CD14-positive monocyte (primary cell): ENCODE data around the gene PITPNB. TPM values are rescaled to one million over a fixed set of nuclear protein-coding genes. Genes with fewer than 3 reads are reported as not detected.
A peak's percentile ranks its signal among the peaks of the same experiment; 100 is the strongest.

Experiments
- DNase-seq, 3 donors: peaks; one replicate each; pipeline ENCODE4 v3.0.0-alpha.2; 2011 to 2022
- H2AFZ ChIP-seq: 2 replicates; pipeline ENCODE4 v1.6.0; 2012; ENCODE audit warnings: mild to moderate bottlenecking, low read depth, low read length, inconsistent platforms; ENCODE audit not compliant: insufficient read depth, poor library complexity, severe bottlenecking
- H3K27ac ChIP-seq, 2 donors: 1 replicate in 1 of 2; 2 replicates in 1 of 2; pipeline ENCODE4 v1.5.1; 2012 to 2013; ENCODE audit warnings: low read length in 2 of 2, control low read depth in 1 of 2, inconsistent platforms in 1 of 2, low read depth in 1 of 2, mild to moderate bottlenecking in 1 of 2
- H3K27me3 ChIP-seq, 2 donors: one replicate each; pipeline versions ENCODE4 v1.6.0 to v1.6.1; 2011 to 2013; ENCODE audit warnings: low read length in 2 of 2; ENCODE audit not compliant: control insufficient read depth in 2 of 2, insufficient read depth in 2 of 2
- H3K36me3 ChIP-seq, 2 donors: replicated peaks in 1 of 2; 1 replicate in 1 of 2; 2 replicates in 1 of 2; pipeline versions ENCODE4 v1.5.1 to v1.6.1; 2012 to 2013; ENCODE audit warnings: low read length in 2 of 2, control low read depth in 1 of 2, inconsistent platforms in 1 of 2, mild to moderate bottlenecking in 1 of 2; ENCODE audit not compliant: insufficient read depth in 2 of 2, control insufficient read depth in 1 of 2
- H3K4me1 ChIP-seq, 2 donors: 1 replicate in 1 of 2; 2 replicates in 1 of 2; pipeline versions ENCODE4 v1.5.1 to v1.6.1; 2012 to 2013; ENCODE audit warnings: low read length in 2 of 2, control low read depth in 1 of 2, inconsistent platforms in 1 of 2, mild to moderate bottlenecking in 1 of 2, moderate library complexity in 1 of 2; ENCODE audit not compliant: insufficient read depth in 2 of 2, control insufficient read depth in 1 of 2
- H3K4me2 ChIP-seq: replicated peaks from 2 replicates; pipeline ENCODE3; 2012; ENCODE audit warnings: low read length, moderate library complexity, mild to moderate bottlenecking; ENCODE audit not compliant: poor library complexity, severe bottlenecking; ENCODE audit errors: extremely low read depth
- H3K4me3 ChIP-seq, 3 experiments: fragments of 200-600 bp in 1 of 3; sonication (generic) in 1 of 3; replicated peaks in 1 of 3; 1 replicate in 2 of 3; 2 replicates in 1 of 3; pipeline ENCODE4 v1.5.1; 2011 to 2013; ENCODE audit warnings: low read length in 3 of 3, mild to moderate bottlenecking in 3 of 3, control low read depth in 2 of 3, low read depth in 2 of 3, inconsistent platforms in 1 of 3, moderate library complexity in 1 of 3
- H3K79me2 ChIP-seq: 2 replicates; pipeline ENCODE4 v1.6.0; 2012; ENCODE audit warnings: mild to moderate bottlenecking, control low read depth, inconsistent platforms, low read length, moderate library complexity; ENCODE audit not compliant: insufficient read depth
- H3K9ac ChIP-seq: 2 replicates; pipeline ENCODE4 v1.6.0; 2017; ENCODE audit warnings: low read length, mild to moderate bottlenecking; ENCODE audit not compliant: insufficient read depth, poor library complexity, severe bottlenecking
- H3K9me3 ChIP-seq, 2 donors: replicated peaks in 1 of 2; 1 replicate in 1 of 2; 2 replicates in 1 of 2; pipeline versions ENCODE4 v1.5.1 to v1.6.1; 2012 to 2013; ENCODE audit warnings: low read length in 2 of 2, control low read depth in 1 of 2; ENCODE audit not compliant: control insufficient read depth in 1 of 2, insufficient read depth in 1 of 2
- H4K20me1 ChIP-seq: 2 replicates; pipeline ENCODE4 v1.6.0; 2012; ENCODE audit warnings: mild to moderate bottlenecking, low read length, control low read depth, moderate library complexity; ENCODE audit not compliant: insufficient read depth
- H3K27ac Mint-ChIP-seq, 7 donors: one replicate each; pipeline ENCODE4 v1.8.0; 2020; ENCODE audit warnings: mild to moderate bottlenecking in 7 of 7, mixed read lengths in 7 of 7, moderate library complexity in 6 of 7, inconsistent platforms in 2 of 7
- H3K27me3 Mint-ChIP-seq, 3 donors: one replicate each; pipeline ENCODE4 v1.8.0; 2021 to 2022; ENCODE audit warnings: low read depth in 3 of 3, mild to moderate bottlenecking in 3 of 3, mixed read lengths in 3 of 3, moderate library complexity in 3 of 3, inconsistent platforms in 1 of 3
- H3K36me3 Mint-ChIP-seq, 2 donors: one replicate each; pipeline ENCODE4 v1.8.0; 2020; ENCODE audit warnings: mixed read lengths in 2 of 2, inconsistent platforms in 1 of 2, mild to moderate bottlenecking in 1 of 2
- H3K4me1 Mint-ChIP-seq: one replicate; pipeline ENCODE4 v1.8.0; 2020; ENCODE audit warnings: mild to moderate bottlenecking, mixed read lengths
- H3K4me3 Mint-ChIP-seq, 2 donors: one replicate each; pipeline ENCODE4 v1.8.0; 2020; ENCODE audit warnings: mild to moderate bottlenecking in 2 of 2, mixed read lengths in 2 of 2, moderate library complexity in 1 of 2
- H3K9me3 Mint-ChIP-seq, 7 donors: one replicate each; pipeline ENCODE4 v1.8.0; 2020 to 2022; ENCODE audit warnings: mixed read lengths in 7 of 7, mild to moderate bottlenecking in 6 of 7, moderate library complexity in 6 of 7, inconsistent platforms in 2 of 7
- WGBS: methylation state at CpG from one replicate; pipeline ENCODE4 v1.1.5; 2013; ENCODE audit warnings: missing lambda C conversion rate; ENCODE audit not compliant: insufficient coverage; 5-methylcytosine and 5-hydroxymethylcytosine counted together
- intact Hi-C, 2 donors: fragments of 100-400 bp; cut with micrococcal nuclease; formaldehyde crosslinking; loops; one replicate each; pipeline versions ENCODE4 v1.15.0 to v1.15.1; 2023
- polyA plus RNA-seq, 3 donors: library from polyadenylated mRNA; depleted of rRNA in 1 of 3; unstranded in 2 of 3; stranded (reverse) in 1 of 3; fragments of 300-500 nt in 2 of 3; fragments of >200 nt in 1 of 3; fragmentation: Illumina TruSeq in 2 of 3; gene quantifications; 1 replicate in 2 of 3; 2 replicates in 1 of 3; pipeline ENCODE4 v1.2.3, GENCODE V29; 2012 to 2021
- small RNA-seq: library from RNA; depleted of rRNA; stranded (forward); fragments of <200 nt; gene quantifications from one replicate; pipeline ENCODE3, GENCODE V24; 2012; ENCODE audit warnings: low read depth; ENCODE audit not compliant: insufficient read length
- TF ChIP-seq, protein P1 (sequence below): fragments of 200-600 bp; IDR thresholded peaks from one replicate; pipeline ENCODE4 v1.8.0; 2022; ENCODE audit warnings: antibody characterized with exemption, mild to moderate bottlenecking

The PITPNB gene
- polyA plus RNA-seq, 3 donors = 19.2 to 29.1 (median 25.2) TPM

GRCh38 chr22:27803841-27804415 is 115.1 kb downstream of the PITPNB start:
- H3K36me3 Mint-ChIP-seq = no peaks in the 10 kb centered on the region
- no peak for DNase-seq
- H3K9me3 ChIP-seq = no peaks in the 10 kb centered on the region
- H3K27me3 ChIP-seq = peaks cover 15 to 41% of the 10 kb centered on the region in 2 donors
- peaks cover 42 to 61% (median 46%) of the 10 kb centered on the region in 3 donors for H3K27me3 Mint-ChIP-seq
- H3K9ac ChIP-seq = no peak overlapping the region
- H3K9me3 Mint-ChIP-seq = peaks cover 0 to 4% (median 2%) of the 10 kb centered on the region in 7 donors
- H3K36me3 ChIP-seq = no peaks in the 10 kb centered on the region
- H4K20me1 ChIP-seq = no peaks in the 10 kb centered on the region
- no peak overlapping the region for H3K4me3 ChIP-seq
- intact Hi-C loops = loop anchor here (5.0 to 10.0 kb wide), 5 partner anchors 77 to 399 kb away; no protein-coding TSS in a partner anchor
- no peak overlapping the region for H2AFZ ChIP-seq
- no peak overlapping the region for H3K27ac ChIP-seq
- H3K4me3 Mint-ChIP-seq = peak overlapping the region in 1 of 2 donors; percentile 78
- H3K4me2 ChIP-seq = no peak overlapping the region
- no peak overlapping the region for H3K27ac Mint-ChIP-seq
- H3K4me1 ChIP-seq = peaks cover 13% of the 10 kb centered on the region in 2 donors
- 69% methylated on average over 8 of the region's 11 CpGs for WGBS
- no peaks in the 10 kb centered on the region for H3K79me2 ChIP-seq
- TF ChIP-seq, protein P1, sequence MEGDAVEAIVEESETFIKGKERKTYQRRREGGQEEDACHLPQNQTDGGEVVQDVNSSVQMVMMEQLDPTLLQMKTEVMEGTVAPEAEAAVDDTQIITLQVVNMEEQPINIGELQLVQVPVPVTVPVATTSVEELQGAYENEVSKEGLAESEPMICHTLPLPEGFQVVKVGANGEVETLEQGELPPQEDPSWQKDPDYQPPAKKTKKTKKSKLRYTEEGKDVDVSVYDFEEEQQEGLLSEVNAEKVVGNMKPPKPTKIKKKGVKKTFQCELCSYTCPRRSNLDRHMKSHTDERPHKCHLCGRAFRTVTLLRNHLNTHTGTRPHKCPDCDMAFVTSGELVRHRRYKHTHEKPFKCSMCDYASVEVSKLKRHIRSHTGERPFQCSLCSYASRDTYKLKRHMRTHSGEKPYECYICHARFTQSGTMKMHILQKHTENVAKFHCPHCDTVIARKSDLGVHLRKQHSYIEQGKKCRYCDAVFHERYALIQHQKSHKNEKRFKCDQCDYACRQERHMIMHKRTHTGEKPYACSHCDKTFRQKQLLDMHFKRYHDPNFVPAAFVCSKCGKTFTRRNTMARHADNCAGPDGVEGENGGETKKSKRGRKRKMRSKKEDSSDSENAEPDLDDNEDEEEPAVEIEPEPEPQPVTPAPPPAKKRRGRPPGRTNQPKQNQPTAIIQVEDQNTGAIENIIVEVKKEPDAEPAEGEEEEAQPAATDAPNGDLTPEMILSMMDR = no peak
- peaks cover 8% of the 10 kb centered on the region for H3K4me1 Mint-ChIP-seq

GRCh38 chr22:27802346-27803073 is 116.5 kb downstream of the PITPNB start:
- Histone ChIP-seq H3K27ac (no peak overlapping the region), H3K36me3 (no peaks in the 10 kb centered on the region), H3K27me3 (peaks cover 15 to 41% of the 10 kb centered on the region in 2 donors), H3K79me2 (no peaks in the 10 kb centered on the region), H3K9me3 (no peaks in the 10 kb centered on the region), H3K9ac (no peak overlapping the region), H4K20me1 (no peaks in the 10 kb centered on the region), H2AFZ (peak overlapping the region; percentile 65), H3K4me3 (peak overlapping the region; percentile 48 to 76 (median 55)), H3K4me2 (peak overlapping the region; percentile 80), H3K4me1 (peaks cover 13% of the 10 kb centered on the region in 2 donors)
- H3K27me3 Mint-ChIP-seq = peaks cover 41 to 61% (median 46%) of the 10 kb centered on the region in 3 donors
- TF ChIP-seq, protein P1 = no peak
- peak overlapping the region in 2 of 7 donors; percentile 45 to 69 for H3K27ac Mint-ChIP-seq
- peak; percentile 23 to 68 (median 37) for DNase-seq
- H3K4me3 Mint-ChIP-seq = peak overlapping the region; percentile 76 to 87
- peaks cover 0 to 6% (median 3%) of the 10 kb centered on the region in 7 donors for H3K9me3 Mint-ChIP-seq
- intact Hi-C loops = loop anchor here (5.0 to 10.0 kb wide), 5 partner anchors 75 to 398 kb away; no protein-coding TSS in a partner anchor
- peaks cover 8% of the 10 kb centered on the region for H3K4me1 Mint-ChIP-seq
- no peaks in the 10 kb centered on the region for H3K36me3 Mint-ChIP-seq
- 13% methylated on average over 26 of the region's 35 CpGs for WGBS

Small RNA genes lying within 50 kb of the gene (small RNA-seq; reads per million reads assigned to genes)
- gene MIR3199-1 (not detected), gene RF02198 (not detected)

Other genes starting within 250 kb of the PITPNB start
- gene MN1, start 117.5 kb downstream of the PITPNB start, polyA plus RNA-seq = under 1 TPM; 0.06 to 0.38 (median 0.29) TPM